Sciatic nerve (tissue), 2 donors: ENCODE results near the gene CHRNG. TPM values are rescaled to one million over a fixed set of nuclear protein-coding genes. Genes with fewer than 3 reads are reported as not detected.

Source experiments
- ATAC-seq: fragments of 200-7000 bp; cut with Tn5 transposase; one replicate; pipeline ENCODE4 v1.9.1; 2020; ENCODE audit warnings: mild to moderate bottlenecking, moderate library complexity
- DNase-seq: peaks from one replicate; pipeline ENCODE4 v3.0.0-alpha.2; 2020; ENCODE audit warnings: low spot score
- intact Hi-C: fragments of 100-400 bp; cut with DNase I; formaldehyde crosslinking; loops from one replicate; pipeline ENCODE4 v1.14.2; 2022
- total RNA-seq: library from RNA; stranded (reverse); fragmentation: NEBNext Ultra II Directional; extraction: Animal tissue kit (Norgen Biotek cat#: 25700); gene quantifications from one replicate; pipeline ENCODE4 v1.2.1, GENCODE V29; 2021
- donor health status: DM: no; HTN: no; CAD: no.
- donor health status: DM: no; HTN: no; CAD: no.

CHRNG gene
- total RNA-seq, 1 donor from 2014 or later, result not detected

- ATAC-seq (no peak), DNase-seq (peak; percentile 40)
These were observed 2.0 kb upstream of the CHRNG start for GRCh38 chr2:232537499-232537898.

DNA sequence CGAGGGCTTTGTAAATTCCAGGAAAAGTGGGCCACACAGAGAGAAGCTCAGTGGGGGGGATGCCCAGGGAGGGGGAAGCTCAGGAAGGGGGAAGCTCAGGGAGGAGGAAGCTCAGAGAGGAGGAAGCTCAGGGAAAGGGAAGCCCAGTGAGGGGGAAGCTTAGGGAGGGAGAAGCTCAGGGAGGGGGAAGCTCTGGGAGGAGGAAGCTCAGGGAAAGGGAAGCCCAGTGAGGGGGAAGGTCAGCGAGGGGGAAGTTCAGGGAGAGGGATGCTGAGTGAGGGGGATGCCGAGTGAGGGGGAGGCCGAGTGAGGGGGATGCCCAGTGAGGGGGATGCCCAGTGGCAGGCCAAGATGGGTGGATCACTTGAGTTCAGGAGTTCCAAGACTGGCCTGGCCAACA, 821 bp upstream of the CHRNG start:
- intact Hi-C loops, result no loop called here
- no peak for DNase-seq
- no peak for ATAC-seq

More at GRCh38 chr2:232537499-232537898, 2.0 kb upstream of the CHRNG start:
- intact Hi-C loops, result no loop called here

- DNase-seq, result peak; percentile 50
- ATAC-seq, result no peak
- intact Hi-C loops, result no loop called here
These were observed 1.0 kb downstream of the CHRNG start for GRCh38 chr2:232540441-232541041.

- intact Hi-C loops, result no loop called here
- peak; percentile 45 for DNase-seq
- ATAC-seq, result no peak
These were observed 1.9 kb downstream of the CHRNG start for GRCh38 chr2:232541195-232541960.

DNA sequence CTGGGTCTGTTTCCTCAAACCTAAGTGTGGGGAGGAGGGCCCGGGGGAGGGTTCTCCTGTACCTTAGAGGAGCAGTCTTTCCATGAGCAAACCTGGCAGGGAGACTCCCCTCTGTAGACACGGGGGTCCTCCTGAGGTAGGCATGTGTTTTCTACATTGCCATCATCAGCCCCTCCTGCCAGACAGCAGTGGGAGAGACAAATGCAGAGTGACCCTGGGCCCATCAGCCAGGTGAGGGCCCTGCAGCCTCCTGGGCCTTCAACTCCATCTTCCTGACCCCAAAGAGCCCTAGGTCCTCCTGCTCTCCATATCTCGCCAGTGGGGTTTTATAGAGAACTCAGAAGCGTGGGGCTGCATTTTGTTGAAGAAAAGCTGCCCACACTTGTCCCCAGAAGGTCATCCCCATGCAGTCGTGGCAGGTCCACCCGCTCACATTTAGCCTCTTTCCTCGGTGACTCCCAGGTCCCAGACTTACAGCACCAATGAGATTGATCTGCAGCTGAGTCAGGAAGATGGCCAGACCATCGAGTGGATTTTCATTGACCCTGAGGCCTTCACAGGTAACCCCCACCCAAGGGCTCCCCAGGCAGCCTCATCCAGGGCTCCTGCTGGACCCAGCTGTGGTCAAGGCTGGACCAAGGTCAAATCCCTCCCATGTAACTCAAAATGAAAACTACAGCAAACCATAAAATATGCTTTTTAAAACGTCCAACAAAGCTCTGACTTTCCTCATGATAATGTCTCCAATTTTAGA, 2.6 kb downstream of the CHRNG start:
- DNase-seq, result peak; percentile 38
- ATAC-seq, result no peak
- intact Hi-C loops, result no loop called here

DNA sequence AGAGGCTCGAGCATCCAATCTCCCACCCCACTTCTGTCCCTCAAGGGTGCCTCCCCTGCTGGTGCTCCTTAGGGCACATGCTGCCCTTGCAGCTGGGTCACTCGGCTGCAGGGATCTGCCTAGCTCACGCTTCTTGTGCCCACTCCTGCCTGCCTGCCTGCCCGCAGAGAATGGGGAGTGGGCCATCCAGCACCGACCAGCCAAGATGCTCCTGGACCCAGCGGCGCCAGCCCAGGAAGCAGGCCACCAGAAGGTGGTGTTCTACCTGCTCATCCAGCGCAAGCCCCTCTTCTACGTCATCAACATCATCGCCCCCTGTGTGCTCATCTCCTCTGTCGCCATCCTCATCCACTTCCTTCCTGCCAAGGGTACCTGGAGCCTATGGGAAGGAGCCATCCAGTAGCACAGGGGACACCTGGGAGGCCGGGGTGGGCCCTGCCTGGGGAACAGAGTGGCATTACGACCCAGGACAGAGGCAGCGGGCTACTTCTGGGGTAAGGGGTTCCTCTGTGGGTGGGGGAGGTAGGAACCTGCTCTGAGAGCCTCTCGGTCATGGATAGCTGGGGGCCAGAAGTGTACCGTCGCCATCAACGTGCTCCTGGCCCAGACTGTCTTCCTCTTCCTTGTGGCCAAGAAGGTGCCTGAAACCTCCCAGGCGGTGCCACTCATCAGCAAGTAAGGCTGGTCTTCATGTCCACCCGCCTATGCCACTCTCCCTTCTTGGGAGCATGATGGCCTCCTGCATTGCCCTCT, 3.4 kb downstream of the CHRNG start:
- ATAC-seq (no peak), DNase-seq (peak; percentile 33)
- intact Hi-C loops, result no loop called here

DNA sequence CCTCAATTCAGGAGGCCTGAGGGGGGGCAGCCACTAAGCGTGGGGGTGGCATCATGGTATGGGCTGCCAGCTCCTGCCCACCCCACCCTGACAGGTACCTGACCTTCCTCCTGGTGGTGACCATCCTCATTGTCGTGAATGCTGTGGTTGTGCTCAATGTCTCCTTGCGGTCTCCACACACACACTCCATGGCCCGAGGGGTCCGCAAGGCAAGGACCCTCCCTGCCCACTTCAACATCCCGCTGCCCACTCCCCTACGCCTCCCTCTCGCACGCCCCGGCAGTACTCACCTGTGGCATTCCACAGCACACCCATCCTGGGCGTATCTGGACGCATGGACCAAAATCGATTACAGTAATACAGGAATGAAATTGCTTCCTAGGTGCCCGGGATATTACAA, 4.0 kb downstream of the CHRNG start:
- ATAC-seq (no peak), DNase-seq (no peak)

GRCh38 chr2:232543928-232544631, 4.6 kb downstream of the CHRNG start:
- DNase-seq (no peak), ATAC-seq (no peak)
- intact Hi-C loops, result no loop called here

More for the DNA sequence above, 4.0 kb downstream of the CHRNG start:
- intact Hi-C loops, result no loop called here

DNA sequence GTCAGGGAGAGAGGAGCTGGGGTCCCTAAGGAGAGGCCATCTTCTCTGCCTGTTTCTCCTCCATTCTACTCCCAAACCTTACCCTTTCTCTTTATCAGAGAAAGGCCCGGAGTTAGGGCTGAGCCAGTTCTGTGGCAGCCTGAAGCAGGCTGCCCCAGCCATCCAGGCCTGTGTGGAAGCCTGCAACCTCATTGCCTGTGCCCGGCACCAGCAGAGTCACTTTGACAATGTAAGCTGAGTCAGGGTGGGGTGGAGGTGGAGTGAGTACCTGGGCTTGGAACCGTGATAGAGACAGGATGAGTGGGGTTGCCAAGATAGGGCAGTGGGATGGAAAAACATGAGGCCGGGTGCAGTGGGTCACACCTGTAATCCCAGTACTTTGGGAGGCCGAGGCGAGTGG, 5.2 kb downstream of the CHRNG start:
- ATAC-seq (no peak), DNase-seq (no peak)
- intact Hi-C loops, result no loop called here

GRCh38 chr2:232545511-232546375, 6.3 kb downstream of the CHRNG start:
- intact Hi-C loops, result no loop called here
- no peak for DNase-seq
- ATAC-seq, result no peak

DNA sequence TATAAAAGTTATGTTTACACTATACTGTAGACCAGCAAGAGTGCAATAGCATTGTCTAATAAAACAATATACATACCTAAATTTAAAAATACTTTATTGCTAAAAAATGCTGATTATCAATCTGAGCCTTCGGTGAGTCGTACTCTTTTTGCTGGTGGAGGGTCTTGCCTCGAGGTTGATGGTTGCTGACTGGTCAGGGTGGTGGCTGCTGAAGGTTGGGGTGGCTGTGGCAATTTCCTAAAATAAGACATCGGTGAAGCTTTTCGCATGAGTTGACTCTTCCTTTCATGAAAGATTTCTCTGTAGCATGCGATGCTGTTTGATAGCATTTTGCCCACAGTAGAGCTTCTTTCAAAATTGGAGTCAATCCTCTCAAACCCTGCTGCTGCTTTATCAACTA, 8.5 kb downstream of the CHRNG start:
- intact Hi-C loops, result no loop called here

GRCh38 chr2:232549655-232550353, 10.3 kb downstream of the CHRNG start:
- no peak for ATAC-seq
- DNase-seq, result no peak
- intact Hi-C loops, result no loop called here

More for the DNA sequence above, 8.5 kb downstream of the CHRNG start:
- ATAC-seq (no peak), DNase-seq (no peak)

DNA sequence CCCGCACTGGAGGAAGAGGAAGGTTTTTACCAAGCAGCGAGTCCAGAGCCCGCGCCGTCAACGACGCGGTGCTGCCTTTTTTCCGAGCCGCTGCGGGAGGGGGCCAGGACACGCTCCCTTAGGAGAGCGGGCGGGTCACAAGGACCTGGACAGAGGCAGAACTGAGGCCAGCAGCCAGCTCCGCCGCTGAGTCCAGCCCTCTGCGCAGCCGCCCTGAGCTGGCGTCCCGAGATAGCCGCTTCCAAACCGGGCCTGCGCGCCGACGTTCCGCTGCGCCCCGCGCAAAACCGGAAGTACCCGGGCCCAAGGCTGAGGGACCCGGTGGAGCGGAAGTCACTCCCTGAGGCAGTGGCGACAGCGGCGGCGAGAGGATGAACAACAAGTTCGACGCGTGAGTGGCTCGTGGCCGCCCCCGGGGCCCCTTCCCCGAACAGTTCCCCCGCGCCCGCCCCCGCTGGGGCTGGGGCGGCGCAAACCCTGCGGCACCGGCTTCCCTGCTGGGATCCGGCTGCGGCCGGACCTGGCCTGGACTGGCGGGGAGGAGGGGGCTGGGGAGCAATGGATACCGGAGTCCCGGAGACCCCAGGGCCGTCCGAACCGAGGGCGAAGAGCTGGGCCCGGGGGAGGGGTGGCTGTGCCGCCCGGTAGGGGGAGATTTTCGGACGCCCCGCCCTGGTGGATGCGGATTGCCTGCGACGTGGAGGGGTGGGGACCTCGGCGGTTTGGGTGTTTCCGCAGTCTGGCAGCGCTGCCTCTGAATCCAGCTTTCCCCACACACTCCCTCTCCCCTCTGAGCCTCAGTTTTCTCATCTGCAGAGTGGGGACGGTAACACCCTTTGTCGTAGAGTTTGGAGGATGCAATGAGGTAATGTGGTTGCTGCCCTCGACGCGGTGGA, 11.1 kb downstream of the CHRNG start, which contains the start of the genes EIF4E2 and TIGD1:
Gene EIF4E2 (plus strand): TSS at position 336 of the 896 bp plus-strand sequence. CDS start 36 bp downstream, at position 372.
Gene TIGD1 (minus strand): TSS at position 204 of the 896 bp plus-strand sequence. CDS start 675 bp downstream, outside the sequence.
- peak; percentile 99 for ATAC-seq
- intact Hi-C loops, result no loop called here
- peak; percentile 96 for DNase-seq

- DNase-seq (no peak), ATAC-seq (no peak)
- intact Hi-C loops, result no loop called here
These were observed 11.8 kb downstream of the CHRNG start for GRCh38 chr2:232551250-232551638.

DNA sequence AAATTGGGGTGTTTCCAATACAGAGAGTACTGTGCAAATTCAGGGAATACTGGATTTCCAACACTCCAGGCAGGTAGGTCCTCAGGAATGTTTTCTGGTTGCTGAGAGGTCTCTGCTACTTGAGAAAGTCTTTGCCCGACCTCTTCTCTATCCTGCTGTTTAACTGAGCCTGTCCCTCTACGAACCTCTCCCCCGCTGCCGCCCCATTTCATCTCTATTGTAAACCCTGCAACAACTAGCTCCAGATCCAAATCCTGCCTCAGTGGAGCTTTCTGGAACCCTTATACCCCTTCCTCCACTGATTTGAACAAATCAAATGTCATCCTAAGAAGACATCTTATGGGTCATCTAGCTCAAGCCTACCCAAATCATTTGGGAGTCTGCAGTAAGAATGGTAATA, 12.3 kb downstream of the CHRNG start:
- intact Hi-C loops, result no loop called here
- DNase-seq, result no peak
- no peak for ATAC-seq

GRCh38 chr2:232556426-232556825, 16.9 kb downstream of the CHRNG start:
- ATAC-seq (no peak), DNase-seq (no peak)
- intact Hi-C loops, result no loop called here
